ENCODE data around the gene OTOG.

Gene OTOG

DNA sequence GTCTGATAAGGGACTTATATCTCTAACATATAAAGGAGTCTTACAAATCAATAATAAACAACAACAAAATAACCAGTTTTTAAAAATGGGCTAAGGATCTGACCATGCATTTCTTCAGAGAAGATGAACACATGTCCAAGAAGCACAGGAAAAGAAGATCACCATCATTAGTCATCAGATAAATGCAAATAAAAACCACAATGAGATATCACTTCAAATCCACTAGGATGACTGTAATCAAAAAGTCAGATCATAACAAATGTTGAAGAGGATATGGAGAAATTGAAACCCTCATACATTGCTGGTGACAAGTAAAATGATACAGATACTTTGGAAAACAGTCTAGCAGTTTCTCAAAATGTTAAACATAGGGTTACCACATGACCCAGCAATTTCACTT is 111.2 kb downstream of the OTOG start:
- Histone ChIP-seq H3K36me3 (ENCODE audit: insufficient read depth, low read depth, low read length) (no peaks in the 10 kb centered on the region), H3K27ac (ENCODE audit: low read length) (no peak overlapping the region), H3K9ac (ENCODE audit: low read depth, low read length) (no peak overlapping the region)

DNA sequence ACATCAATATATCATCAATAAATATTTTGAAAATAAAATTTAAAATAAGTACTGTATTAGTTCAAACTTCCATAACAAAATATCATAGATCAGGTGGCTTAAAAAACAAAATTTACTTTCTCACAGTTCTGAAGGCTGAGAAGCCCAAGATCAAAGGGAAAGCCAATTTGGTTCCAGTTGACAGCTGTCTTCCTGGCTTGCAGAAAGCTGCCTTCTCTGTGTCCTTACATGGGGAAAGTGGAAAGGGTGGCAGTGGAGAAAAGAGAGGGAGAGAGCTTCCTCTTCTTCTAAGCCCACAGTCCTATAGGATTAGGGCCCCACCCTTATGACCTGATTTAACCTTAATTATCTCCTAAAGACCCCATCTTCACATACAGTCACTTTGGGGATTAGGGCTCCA is 121.1 kb downstream of the OTOG start:
- Histone ChIP-seq H3K36me3 (ENCODE audit: insufficient read depth, low read depth, low read length) (no peaks in the 10 kb centered on the region), H3K4me3 (ENCODE audit: low read length) (no peak overlapping the region), H3K4me1 (ENCODE audit: insufficient read depth, low read length) (no peaks in the 10 kb centered on the region), H3K9ac (ENCODE audit: low read depth, low read length) (no peak overlapping the region), H3K27ac (ENCODE audit: low read length) (no peak overlapping the region), H3K9me3 (ENCODE audit: insufficient read depth, low read depth, low read length) (no peaks in the 10 kb centered on the region), H3K27me3 (ENCODE audit: insufficient read depth, low read length) (peaks cover 35% of the 10 kb centered on the region; the same call in 1 of the 2 replicates)

More for the DNA sequence above, 111.2 kb downstream of the OTOG start:
- H3K27me3 ChIP-seq (ENCODE audit: insufficient read depth, low read length): 0 out of 2 replicates have a peak, but pooled peaks cover 6% of the 10 kb centered on the region
- peaks cover 8% of the 10 kb centered on the region; the same call in 1 of the 2 replicates for H3K9me3 ChIP-seq (ENCODE audit: insufficient read depth, low read depth, low read length)
- no peak overlapping the region for H3K4me3 ChIP-seq (ENCODE audit: low read length)
- H3K4me1 ChIP-seq (ENCODE audit: insufficient read depth, low read length): no peaks in the 10 kb centered on the region

DNA sequence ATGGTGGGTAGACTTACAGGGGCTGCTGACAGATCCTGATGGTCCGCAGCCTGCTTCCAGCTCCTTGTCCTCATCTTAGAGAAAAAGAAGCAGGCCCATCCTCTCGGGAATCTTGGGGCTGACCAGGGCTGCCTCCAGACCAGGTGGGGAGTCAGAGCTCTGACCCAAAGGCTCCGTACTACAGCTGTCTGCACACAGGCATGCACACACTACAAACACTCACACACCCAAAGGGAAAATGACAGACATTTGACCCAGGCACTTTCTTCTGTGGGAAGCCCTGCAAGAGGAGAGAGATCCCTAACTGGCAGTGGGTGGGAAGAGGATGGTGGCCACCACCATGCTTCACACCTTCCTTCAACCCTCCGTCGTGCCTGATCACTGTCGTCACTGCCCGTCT is 125.4 kb downstream of the OTOG start:
- Histone ChIP-seq H3K27me3 (ENCODE audit: insufficient read depth, low read length) (peaks cover 43% of the 10 kb centered on the region; the same call in 1 of the 2 replicates), H3K9ac (ENCODE audit: low read depth, low read length) (no peak overlapping the region), H3K4me3 (ENCODE audit: low read length) (no peak overlapping the region), H3K27ac (ENCODE audit: low read length) (no peak overlapping the region), H3K9me3 (ENCODE audit: insufficient read depth, low read depth, low read length) (peaks cover 17% of the 10 kb centered on the region), H3K4me1 (ENCODE audit: insufficient read depth, low read length) (no peaks in the 10 kb centered on the region), H3K36me3 (ENCODE audit: insufficient read depth, low read depth, low read length) (no peaks in the 10 kb centered on the region)

DNA sequence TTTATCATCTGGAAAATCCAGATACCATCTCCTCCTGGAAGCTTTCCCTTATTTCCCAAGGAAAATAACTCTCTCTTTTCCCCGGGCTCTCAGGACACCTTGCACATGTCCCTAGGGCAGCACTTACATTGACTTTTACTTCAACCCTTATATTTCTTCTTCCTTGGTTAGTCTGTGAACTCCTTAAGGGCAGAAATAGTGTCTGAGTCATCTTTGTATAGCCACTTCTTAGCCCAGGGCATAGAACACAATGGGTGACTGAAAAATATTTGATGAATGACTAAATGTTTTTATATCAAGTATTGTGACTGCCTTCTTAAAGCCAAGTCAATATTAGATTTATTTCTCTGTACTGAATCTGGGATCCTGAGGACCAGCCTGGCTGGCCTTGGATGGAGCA is 126.9 kb downstream of the OTOG start:
- Histone ChIP-seq H3K36me3 (ENCODE audit: insufficient read depth, low read depth, low read length) (no peaks in the 10 kb centered on the region), H3K27ac (ENCODE audit: low read length) (no peak overlapping the region), H3K9me3 (ENCODE audit: insufficient read depth, low read depth, low read length) (peaks cover 17% of the 10 kb centered on the region), H3K4me1 (ENCODE audit: insufficient read depth, low read length) (no peaks in the 10 kb centered on the region), H3K9ac (ENCODE audit: low read depth, low read length) (no peak overlapping the region), H3K27me3 (ENCODE audit: insufficient read depth, low read length) (peaks cover 37% of the 10 kb centered on the region; the same call in 1 of the 2 replicates), H3K4me3 (ENCODE audit: low read length) (no peak overlapping the region)

DNA sequence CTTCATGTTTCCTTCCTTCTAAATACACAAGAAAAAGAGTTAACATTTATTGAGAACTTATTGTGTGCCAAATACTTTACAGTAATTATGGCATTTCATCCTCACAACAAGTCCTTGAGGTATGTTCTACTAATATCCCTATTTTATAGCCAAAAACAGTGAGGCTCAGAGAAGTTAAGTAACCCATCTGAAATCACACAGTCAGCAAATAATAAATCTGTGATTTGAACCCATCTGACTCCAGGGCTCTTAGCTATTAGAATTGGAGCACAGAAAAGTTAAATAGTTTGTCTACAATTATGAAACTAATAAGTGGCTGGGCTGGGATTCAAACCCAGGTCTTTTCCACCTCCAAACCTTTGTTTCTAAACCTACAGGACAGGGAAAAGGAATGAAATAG is 135.8 kb downstream of the OTOG start:
- H3K4me3 ChIP-seq (ENCODE audit: low read length): no peak overlapping the region
- no peaks in the 10 kb centered on the region for H3K4me1 ChIP-seq (ENCODE audit: insufficient read depth, low read length)
- no peak overlapping the region for H3K9ac ChIP-seq (ENCODE audit: low read depth, low read length)
- no peak overlapping the region for H3K27ac ChIP-seq (ENCODE audit: low read length)
- peaks cover 42% of the 10 kb centered on the region for H3K27me3 ChIP-seq (ENCODE audit: insufficient read depth, low read length)
- no peaks in the 10 kb centered on the region for H3K9me3 ChIP-seq (ENCODE audit: insufficient read depth, low read depth, low read length)
- H3K36me3 ChIP-seq (ENCODE audit: insufficient read depth, low read depth, low read length): no peaks in the 10 kb centered on the region

DNA sequence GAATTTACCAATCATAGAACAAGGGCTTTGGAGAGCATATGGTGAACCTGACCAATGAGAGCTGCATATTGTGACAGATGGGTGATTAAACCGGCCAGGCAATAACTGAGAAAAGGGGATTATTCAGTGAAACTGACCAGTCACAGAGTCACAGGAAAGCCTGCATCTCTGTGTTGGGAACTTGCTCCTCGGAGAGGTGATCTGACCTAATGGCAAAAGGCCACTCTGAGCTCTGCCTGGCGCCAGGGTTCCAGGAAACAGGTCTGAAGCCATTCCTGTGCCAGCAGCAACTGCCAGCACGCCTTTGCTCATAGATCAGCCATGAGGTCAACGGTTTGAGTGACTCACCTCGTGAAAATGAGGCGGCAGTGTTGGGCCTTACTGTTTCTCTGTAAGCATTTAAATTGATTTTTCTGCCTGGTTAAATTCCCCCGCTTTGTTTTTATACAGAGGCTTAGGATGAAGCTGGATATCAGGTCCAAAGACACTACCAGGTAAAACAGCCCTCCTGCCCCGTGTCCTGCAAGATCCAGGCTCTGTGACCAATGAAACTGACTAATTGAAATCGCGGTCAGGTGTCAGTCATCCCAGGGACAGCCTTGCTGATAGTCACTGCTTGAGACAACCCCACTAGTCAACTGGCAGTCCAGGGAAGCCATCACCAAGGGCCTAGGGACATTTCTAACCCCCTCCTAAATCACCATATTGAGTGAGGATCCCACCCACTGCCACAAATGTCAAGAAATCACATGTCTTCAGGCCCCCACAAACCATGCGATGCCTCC is 136.5 kb downstream of the OTOG start:
- Histone ChIP-seq H3K9me3 (ENCODE audit: insufficient read depth, low read depth, low read length) (no peaks in the 10 kb centered on the region), H3K4me3 (ENCODE audit: low read length) (no peak overlapping the region), H3K4me1 (ENCODE audit: insufficient read depth, low read length) (no peaks in the 10 kb centered on the region), H3K9ac (ENCODE audit: low read depth, low read length) (no peak overlapping the region), H3K36me3 (ENCODE audit: insufficient read depth, low read depth, low read length) (no peaks in the 10 kb centered on the region), H3K27me3 (ENCODE audit: insufficient read depth, low read length) (peaks cover 45% of the 10 kb centered on the region), H3K27ac (ENCODE audit: low read length) (no peak overlapping the region)

DNA sequence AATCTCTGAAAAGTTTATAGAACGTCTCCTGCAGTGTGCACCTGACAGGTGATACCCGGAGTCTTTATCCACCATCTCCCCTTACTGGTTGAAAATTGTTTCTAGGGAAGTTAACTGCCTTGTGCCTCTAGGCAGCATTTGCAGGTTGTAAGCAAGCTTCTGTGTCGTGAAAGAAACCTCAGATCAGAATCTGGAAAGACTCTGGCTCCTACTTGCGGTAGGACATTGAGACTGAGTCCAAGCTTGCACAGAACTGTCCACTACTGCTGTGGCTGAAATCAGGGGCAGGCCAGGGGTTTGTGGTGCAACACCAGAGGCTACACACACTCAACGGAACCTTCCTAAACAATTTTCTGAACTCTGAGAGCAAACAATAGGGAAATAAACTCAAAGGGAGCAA is 137.5 kb downstream of the OTOG start:
- Histone ChIP-seq H3K27ac (ENCODE audit: low read length) (no peak overlapping the region), H3K27me3 (ENCODE audit: insufficient read depth, low read length) (peaks cover 54% of the 10 kb centered on the region), H3K36me3 (ENCODE audit: insufficient read depth, low read depth, low read length) (no peaks in the 10 kb centered on the region), H3K4me1 (ENCODE audit: insufficient read depth, low read length) (no peaks in the 10 kb centered on the region), H3K9ac (ENCODE audit: low read depth, low read length) (no peak overlapping the region), H3K9me3 (ENCODE audit: insufficient read depth, low read depth, low read length) (no peaks in the 10 kb centered on the region), H3K4me3 (ENCODE audit: low read length) (no peak overlapping the region)

DNA sequence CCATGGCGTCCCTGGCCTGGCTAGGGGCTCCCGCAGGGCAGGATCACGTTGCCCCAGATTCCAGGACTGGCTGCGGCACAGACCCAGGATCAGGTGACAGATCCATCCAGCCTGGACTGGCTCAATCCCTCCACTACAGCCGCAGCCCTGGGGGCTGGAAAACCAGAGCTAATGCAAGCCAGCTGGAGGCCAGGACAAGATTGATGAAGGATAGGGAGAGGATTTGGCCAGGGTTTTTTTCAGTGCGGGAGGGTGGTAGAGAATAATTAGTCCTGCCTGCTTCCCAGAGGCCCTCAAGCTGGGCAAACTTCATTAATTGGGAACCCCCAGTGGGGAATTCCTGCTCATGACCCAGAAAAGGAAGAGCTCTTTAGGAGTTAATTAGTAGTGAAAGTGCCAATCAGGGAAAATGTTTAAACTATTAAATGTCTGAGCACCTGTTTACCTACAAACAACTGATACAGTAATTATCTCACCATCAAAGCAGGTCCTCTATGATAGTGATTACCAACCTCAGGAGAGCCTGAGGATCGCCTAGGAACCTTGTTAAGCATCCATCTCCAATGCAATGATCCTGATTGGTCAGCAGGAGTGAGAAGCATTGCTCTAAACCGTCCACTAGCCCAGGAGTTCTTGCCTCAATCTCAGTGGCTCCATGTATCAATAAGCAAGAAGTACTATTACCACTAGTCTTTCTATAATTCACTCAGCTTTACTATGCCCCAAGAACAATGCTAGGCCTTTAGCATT is 139.3 kb downstream of the OTOG start:
- Histone ChIP-seq H3K9ac (ENCODE audit: low read depth, low read length) (no peak overlapping the region), H3K27me3 (ENCODE audit: insufficient read depth, low read length) (peaks cover 62% of the 10 kb centered on the region), H3K4me1 (ENCODE audit: insufficient read depth, low read length) (no peaks in the 10 kb centered on the region), H3K27ac (ENCODE audit: low read length) (no peak overlapping the region), H3K36me3 (ENCODE audit: insufficient read depth, low read depth, low read length) (no peaks in the 10 kb centered on the region), H3K4me3 (ENCODE audit: low read length) (no peak overlapping the region), H3K9me3 (ENCODE audit: insufficient read depth, low read depth, low read length) (no peaks in the 10 kb centered on the region)

DNA sequence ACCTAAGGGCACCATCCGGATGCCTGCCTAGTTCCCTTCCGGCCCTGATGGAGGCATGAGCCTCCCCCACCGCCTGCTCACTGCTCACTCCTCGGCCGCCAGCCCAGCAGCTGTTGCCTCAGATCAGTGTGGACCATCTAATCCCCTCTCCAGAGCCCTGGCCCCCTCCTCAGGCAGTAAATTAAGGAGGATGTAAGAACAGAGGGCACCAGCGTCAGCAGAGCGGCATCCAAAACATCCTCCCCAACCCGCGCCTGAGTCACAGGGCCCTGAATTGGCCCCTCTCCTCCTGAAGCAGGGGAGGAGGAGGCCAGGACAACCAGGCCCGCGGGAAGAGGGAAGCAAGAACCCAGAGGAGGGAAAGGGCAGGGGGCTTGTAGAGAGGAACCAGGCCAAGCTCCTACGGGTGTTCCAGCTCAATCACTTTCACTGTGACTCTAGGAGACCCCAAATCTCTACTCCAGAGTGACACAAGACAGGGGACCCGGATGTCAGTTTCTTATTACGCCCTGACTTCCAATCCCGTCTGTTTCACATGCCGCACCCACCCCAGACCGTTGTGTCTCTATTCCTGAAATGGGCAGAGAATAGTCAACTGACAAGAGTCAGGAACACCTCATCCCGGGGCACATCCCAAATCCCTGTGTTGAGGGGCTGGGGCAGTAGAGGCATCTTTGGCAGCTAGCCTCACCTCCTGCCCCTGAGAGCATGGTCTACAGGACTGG is 141.0 kb downstream of the OTOG start:
- no peak overlapping the region for H3K27ac ChIP-seq (ENCODE audit: low read length)
- no peak overlapping the region for H3K4me3 ChIP-seq (ENCODE audit: low read length)
- H3K27me3 ChIP-seq (ENCODE audit: insufficient read depth, low read length): peaks cover 79% of the 10 kb centered on the region
- H3K36me3 ChIP-seq (ENCODE audit: insufficient read depth, low read depth, low read length): no peaks in the 10 kb centered on the region
- H3K9me3 ChIP-seq (ENCODE audit: insufficient read depth, low read depth, low read length): no peaks in the 10 kb centered on the region
- H3K9ac ChIP-seq (ENCODE audit: low read depth, low read length): no peak overlapping the region
- no peaks in the 10 kb centered on the region for H3K4me1 ChIP-seq (ENCODE audit: insufficient read depth, low read length)

DNA sequence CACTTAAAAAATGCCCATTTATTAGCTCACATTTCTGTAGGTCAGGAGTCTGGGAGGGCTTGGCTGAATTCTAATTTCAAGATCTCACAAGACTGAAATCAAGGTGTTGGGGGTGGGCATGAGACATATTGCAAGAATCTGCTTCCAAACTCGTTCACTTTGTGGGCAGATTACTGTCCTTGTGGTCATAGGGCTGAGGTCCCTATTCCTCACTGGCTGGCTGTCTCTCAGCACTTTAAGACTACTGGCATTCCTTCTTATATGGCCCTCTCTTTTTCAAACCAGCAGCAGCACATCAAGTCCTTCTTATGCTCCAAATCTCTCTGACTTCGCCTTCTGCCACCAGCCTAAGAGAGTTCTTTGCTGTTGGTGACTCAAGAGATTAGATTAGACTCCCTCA is 144.5 kb downstream of the OTOG start:
- no peak overlapping the region for H3K27ac ChIP-seq (ENCODE audit: low read length)

DNA sequence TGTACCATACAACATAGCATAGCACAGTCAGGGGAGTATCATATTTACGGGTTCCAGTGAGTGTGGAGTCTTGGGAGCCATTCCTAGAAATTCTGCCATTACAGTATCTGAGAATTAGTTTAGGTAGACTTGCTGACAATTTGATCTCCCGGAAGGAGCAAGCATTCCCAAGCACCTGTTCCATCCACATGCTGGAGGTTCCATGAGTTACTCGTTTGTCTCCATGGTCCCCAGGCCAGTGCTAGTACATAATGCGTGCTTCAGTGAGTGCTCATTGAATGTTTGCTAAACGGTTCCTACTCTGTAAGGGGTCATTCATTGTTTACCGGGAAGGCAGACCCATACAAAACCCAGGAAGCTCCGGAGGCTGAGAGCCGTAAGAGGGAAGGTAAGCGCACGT is 144.9 kb downstream of the OTOG start:
- Histone ChIP-seq H3K9ac (ENCODE audit: low read depth, low read length) (no peak overlapping the region), H3K4me3 (ENCODE audit: low read length) (no peak overlapping the region), H3K27ac (ENCODE audit: low read length) (no peak overlapping the region), H3K4me1 (ENCODE audit: insufficient read depth, low read length) (no peaks in the 10 kb centered on the region), H3K9me3 (ENCODE audit: insufficient read depth, low read depth, low read length) (no peaks in the 10 kb centered on the region), H3K36me3 (ENCODE audit: insufficient read depth, low read depth, low read length) (no peaks in the 10 kb centered on the region), H3K27me3 (ENCODE audit: insufficient read depth, low read length) (peaks cover 93% of the 10 kb centered on the region)

More for the DNA sequence above, 144.5 kb downstream of the OTOG start:
- H3K4me3 ChIP-seq (ENCODE audit: low read length): no peak overlapping the region
- peaks cover 89% of the 10 kb centered on the region for H3K27me3 ChIP-seq (ENCODE audit: insufficient read depth, low read length)
- H3K36me3 ChIP-seq (ENCODE audit: insufficient read depth, low read depth, low read length): no peaks in the 10 kb centered on the region
- H3K9ac ChIP-seq (ENCODE audit: low read depth, low read length): no peak overlapping the region
- H3K9me3 ChIP-seq (ENCODE audit: insufficient read depth, low read depth, low read length): no peaks in the 10 kb centered on the region
- H3K4me1 ChIP-seq (ENCODE audit: insufficient read depth, low read length): no peaks in the 10 kb centered on the region

Measured in iPS-20b (cell line).